ENCODE measurements around the gene MYL6.

DNA sequence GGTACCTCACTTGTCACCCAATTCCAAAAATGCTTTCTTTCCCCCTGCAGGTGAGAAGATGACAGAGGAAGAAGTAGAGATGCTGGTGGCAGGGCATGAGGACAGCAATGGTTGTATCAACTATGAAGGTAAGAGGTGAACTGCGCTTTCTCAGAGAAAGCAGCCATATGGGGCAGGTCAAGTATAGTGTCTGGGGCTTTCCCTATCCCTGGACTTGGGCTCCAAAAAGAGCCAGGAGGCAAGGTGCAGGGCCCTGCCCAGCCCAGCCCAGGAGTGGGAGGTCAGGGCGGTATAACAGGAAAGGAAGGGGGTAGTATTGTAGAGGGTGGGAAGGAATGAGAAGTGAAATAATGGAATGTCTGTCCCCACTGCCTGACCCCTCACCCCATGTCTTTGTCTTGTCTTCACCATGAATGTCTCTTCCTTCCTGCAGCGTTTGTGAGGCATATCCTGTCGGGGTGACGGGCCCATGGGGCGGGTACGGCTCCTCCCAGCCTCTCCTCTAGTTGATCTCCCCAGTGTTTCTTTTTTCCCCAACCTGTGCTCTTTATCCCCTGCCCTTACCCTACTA is 2.1 kb downstream of the MYL6 start:
- TF ChIP-seq, protein P1, sequence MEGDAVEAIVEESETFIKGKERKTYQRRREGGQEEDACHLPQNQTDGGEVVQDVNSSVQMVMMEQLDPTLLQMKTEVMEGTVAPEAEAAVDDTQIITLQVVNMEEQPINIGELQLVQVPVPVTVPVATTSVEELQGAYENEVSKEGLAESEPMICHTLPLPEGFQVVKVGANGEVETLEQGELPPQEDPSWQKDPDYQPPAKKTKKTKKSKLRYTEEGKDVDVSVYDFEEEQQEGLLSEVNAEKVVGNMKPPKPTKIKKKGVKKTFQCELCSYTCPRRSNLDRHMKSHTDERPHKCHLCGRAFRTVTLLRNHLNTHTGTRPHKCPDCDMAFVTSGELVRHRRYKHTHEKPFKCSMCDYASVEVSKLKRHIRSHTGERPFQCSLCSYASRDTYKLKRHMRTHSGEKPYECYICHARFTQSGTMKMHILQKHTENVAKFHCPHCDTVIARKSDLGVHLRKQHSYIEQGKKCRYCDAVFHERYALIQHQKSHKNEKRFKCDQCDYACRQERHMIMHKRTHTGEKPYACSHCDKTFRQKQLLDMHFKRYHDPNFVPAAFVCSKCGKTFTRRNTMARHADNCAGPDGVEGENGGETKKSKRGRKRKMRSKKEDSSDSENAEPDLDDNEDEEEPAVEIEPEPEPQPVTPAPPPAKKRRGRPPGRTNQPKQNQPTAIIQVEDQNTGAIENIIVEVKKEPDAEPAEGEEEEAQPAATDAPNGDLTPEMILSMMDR (conservative IDR thresholded peaks at IDR 0.05; ENCODE audit: low read depth, low read length) = no peak
- TF ChIP-seq EZH2 (IDR thresholded peaks at IDR 0.05; ENCODE audit: borderline replicate concordance, low read depth, low read length, poor library complexity, severe bottlenecking) = no peak
